Right ventricle myocardium inferior (tissue), 1 donor: ENCODE measurements around the gene MICB. TPM values are rescaled to one million over a fixed set of nuclear protein-coding genes. Genes with fewer than 3 reads are reported as not detected.
"Not testable (repeated sequence)": the region's sequence is repeated elsewhere in the genome, so short reads cannot be mapped to it uniquely, and the experiment has no call there.

Experiments used
- ATAC-seq: fragments of 200-7000 bp; cut with Tn5 transposase; one replicate; pipeline ENCODE4 v1.9.1; 2020; ENCODE audit warnings: mild to moderate bottlenecking, moderate library complexity
- DNase-seq: peaks from one replicate; pipeline ENCODE4 v3.0.0; 2021; ENCODE audit errors: missing footprints
- intact Hi-C: fragments of 100-400 bp; cut with DNase I; formaldehyde crosslinking; loops from one replicate; pipeline ENCODE4 v1.11.0; 2022
- total RNA-seq: library from RNA; stranded (reverse); fragmentation: NEBNext Ultra II Directional; extraction: Animal tissue kit (Norgen Biotek cat#: 25700); gene quantifications from one replicate; pipeline ENCODE4 v1.2.1, GENCODE V29; 2021
- donor health status: DM: no; HTN: yes; CAD: no; lungs with severe emphysema.

The MICB gene
- total RNA-seq, 1 donor from 2014 or later = 1.5 TPM

- no peak for ATAC-seq
- intact Hi-C loops = no loop called here
- no peak for DNase-seq
Observed at GRCh38 chr6:31473244-31473643, 24.7 kb upstream of the MICB start.

- DNase-seq (no peak), ATAC-seq (no peak)
- intact Hi-C loops = no loop called here
Observed at GRCh38 chr6:31473780-31474761, 23.9 kb upstream of the MICB start.

- no peak for DNase-seq
- intact Hi-C loops = no loop called here
- ATAC-seq = no peak
Observed at GRCh38 chr6:31474871-31475286, 23.1 kb upstream of the MICB start.

DNA sequence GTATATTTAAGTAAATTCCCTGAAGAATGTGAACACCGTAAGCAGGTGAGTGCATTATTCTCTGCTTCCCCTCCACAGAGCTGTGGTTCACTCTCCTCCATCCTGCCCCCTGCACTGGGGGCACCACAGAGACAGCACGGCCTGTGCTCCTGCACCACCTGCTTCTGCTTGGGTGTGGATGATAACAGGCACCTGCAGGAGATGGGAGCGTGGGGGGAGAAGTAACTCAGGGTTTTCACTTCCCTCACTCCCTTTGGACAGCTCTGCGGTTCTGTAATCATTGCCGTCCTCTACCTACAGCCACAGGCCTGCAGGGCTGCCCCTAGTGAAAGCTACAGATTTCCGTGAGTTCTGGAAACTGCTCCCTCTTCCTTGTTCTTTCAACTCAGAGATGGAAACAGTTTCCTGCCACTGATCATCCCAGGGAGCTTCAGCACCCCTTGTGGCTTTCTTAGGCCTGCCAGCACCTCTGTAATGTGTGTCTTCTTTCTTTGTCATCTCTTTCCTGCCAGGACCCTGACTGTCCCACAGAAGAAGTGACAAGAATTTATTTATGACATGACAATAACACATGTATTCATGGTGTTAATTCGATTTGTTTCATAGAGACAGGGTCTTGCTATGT, 21.3 kb upstream of the MICB start:
- DNase-seq = no peak
- no peak for ATAC-seq
- intact Hi-C loops = no loop called here

DNA sequence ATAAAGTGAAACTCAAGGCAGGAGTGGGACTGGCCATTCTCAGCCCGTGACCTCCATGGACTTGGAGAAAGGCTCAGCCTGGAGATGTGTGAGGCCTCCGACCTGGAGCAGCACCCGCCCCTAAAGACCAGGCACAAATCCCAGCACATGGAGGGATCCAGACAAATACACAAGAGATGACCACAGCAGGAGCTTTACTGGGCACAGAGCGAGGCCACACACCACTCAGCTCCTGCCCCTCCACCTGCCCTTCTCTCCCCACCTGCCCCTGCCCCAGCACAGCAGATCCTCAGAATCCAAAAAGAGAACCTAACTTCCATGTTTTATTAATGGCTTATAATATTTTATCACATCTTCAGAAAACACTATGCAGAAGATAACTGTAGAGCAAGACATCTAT, 20.4 kb upstream of the MICB start:
- ATAC-seq (no peak), DNase-seq (no peak)
- intact Hi-C loops = no loop called here

GRCh38 chr6:31478186-31478950, 19.6 kb upstream of the MICB start:
- DNase-seq (no peak), ATAC-seq (no peak)
- intact Hi-C loops = no loop called here

DNA sequence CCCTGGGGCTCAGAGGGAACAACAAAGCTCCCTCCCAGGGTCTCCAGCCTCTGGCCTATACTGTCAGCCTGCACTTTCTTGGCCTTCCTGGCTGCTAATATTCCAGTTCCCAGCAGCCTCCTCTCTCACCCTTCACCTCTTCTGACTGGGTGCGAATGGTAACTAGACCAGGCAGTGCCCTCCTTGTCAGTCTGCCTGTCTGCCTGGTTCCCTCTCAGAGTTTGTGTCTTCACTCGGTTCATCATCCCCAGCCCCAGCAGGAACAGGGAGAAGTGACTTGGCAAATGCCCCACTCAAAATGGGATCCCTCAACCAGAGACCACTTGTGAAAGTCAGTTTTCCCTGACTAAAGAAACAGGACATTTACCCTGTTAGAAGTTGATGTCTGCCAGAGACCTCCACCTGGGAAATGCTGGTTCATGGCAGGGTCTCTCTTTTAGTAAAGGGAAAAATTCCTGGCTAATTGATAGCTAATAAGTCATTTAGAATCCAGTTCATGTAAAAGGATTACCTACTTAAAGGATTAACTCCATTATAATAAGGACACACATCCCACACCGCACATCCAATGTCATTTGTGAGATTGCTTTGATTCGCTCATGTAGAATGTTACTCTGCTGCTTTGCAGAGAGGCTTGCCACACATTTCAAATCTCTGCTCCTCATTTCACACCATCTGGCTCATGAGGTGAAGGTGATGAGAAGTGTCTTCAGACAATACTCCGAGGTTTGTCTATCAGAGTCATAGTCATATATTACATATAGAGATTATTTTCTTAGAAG, 18.6 kb upstream of the MICB start:
- no peak for ATAC-seq
- DNase-seq = no peak
- intact Hi-C loops = no loop called here

DNA sequence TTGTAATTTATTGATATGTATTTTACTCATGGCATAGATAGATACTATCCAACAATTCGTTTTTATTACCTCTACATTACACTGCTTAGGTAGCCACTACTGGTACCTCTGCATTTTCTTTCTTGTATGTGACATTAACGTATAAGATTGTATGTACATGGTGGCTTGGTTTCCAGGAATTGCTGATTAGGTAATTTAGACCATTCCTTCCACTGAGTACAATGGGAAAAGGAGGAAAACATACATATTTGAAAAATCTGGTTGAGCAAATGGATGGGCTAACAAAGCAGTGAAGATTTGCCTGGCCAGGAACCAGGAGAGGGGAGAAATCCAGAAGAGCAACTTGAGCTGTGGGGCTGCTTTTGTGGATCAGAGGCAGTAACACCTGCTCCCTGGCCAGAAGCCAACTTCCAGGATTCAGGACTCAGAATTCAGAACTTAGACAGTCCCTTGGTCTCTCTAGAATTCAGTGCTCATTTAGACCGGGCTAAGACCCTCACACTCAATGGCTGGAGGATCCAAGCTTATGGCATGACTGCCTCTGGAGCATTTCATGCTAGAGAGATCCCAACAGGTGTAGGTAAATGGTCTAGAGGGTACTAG, 17.9 kb upstream of the MICB start:
- ATAC-seq (no peak), DNase-seq (no peak)
- intact Hi-C loops = no loop called here

DNA sequence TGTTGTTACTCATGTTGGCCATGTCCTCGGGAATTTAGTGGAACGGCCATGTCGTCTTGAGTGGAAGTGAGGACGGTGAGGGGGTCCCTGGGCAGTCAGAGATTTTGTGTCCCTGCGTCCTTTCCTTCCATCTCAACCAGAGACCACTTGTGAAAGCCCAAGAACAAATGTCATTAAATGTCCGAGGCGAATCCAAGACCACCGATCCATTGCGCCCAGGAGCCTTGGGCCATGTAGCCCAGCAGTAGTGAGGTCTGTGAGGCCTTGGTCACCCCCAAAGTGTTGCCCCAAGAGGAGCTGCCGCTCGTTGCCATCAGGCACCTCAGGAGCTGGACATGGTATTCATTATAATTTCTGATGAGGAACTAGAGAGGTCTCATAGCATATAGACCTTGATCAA, 17.4 kb upstream of the MICB start:
- intact Hi-C loops = no loop called here
- ATAC-seq = no peak
- DNase-seq = no peak

DNA sequence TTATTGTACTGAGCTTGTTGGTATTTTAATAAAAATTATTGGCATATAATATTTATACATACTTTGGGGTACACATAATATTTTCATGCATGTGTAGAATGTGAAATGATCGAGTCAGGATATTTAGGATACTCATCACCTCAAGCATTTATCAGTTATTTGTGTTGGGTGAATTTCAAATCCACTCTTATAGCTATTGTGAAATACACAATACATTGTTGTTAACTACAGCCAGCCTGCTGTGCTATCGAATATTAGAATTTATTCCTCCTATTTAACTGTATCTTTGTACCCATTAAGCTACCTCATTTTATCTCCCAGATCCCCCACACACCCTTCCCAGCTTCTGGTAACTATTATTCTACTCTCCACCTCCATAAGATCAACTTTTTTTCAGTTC, 14.6 kb upstream of the MICB start:
- intact Hi-C loops = no loop called here
- DNase-seq (no peak), ATAC-seq (no peak)

- no peak for ATAC-seq
- intact Hi-C loops = no loop called here
- DNase-seq = no peak
Observed at GRCh38 chr6:31485055-31485454, 12.9 kb upstream of the MICB start.

- ATAC-seq, intact Hi-C loops, DNase-seq: not testable (repeated sequence)
Observed at GRCh38 chr6:31486065-31486837, 11.7 kb upstream of the MICB start.

DNA sequence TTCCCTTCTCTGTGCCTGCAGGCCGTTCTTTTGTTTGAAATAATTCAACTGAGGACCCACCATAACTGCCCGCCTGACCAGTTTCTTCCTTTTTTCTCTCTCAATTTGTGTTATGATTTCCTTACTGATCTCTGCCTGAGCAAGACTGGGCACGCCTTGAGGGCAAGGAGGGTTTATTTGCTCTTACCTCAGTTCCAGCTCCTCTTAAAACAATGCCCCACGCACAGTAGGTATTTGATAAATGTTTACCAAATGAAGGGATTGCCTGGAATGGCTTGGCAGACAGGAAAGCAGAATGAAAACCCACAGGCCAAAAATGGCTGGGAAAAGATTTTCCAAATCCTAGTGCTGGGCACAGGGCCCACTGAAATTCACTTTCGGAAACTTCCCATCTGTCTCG, 10.3 kb upstream of the MICB start:
- DNase-seq, intact Hi-C loops, ATAC-seq: not testable (repeated sequence)

GRCh38 chr6:31489086-31489485, 8.9 kb upstream of the MICB start:
- no peak for ATAC-seq
- no peak for DNase-seq
- intact Hi-C loops = no loop called here

DNA sequence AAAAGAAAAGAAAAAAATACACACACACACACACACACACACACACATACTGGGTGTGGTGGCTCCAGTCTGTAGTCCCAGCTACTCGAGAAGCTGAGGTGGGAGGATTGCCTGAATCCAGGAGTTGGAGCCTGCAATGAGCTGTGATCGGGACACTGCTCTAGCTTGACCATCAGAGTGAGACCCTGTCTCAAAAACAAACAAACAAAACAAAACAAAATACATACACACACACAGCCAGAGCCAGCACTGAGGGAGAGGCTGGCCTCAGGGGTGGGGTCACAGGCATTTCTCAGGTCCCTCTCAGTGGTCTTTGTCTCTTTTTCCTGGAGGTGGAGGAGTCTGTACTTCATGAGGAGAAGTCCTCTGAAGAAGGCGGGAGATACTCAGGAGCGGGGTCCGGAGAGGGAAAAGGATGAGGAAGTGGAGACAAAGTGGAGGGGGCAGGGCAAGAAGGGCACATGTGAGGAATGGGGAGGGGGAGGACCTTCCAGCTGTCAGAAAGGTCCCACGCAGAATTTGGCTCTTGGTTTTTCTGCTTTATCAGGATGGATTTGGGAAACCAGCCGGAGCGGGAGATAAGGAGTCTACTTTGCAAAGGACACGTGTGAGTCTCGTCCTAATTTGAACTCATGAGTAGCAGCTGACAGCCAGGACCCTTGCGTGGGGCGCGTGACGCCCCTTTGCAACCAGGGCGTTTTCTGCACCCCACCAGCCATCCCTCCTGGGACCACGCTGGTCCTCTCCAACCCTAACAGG, 7.7 kb upstream of the MICB start:
- no peak for ATAC-seq
- no peak for DNase-seq
- intact Hi-C loops = no loop called here

GRCh38 chr6:31493550-31493874, 4.4 kb upstream of the MICB start:
- intact Hi-C loops = loop anchor here (2.0 kb wide), 1 partner anchor 53 kb away; the partner anchor contains the start of genes ATP6V1G2 and NFKBIL1
- ATAC-seq, DNase-seq: not testable (repeated sequence)
